HG03460 (cell line): Measurements from ENCODE around the gene TK2.
A peak's percentile ranks its signal among the peaks of the same experiment; 100 is the strongest.

ENCODE experiments used
- ATAC-seq: cut with Tn5 transposase; IDR thresholded peaks from one replicate; pipeline ENCODE4 v1.9.1; 2021; ENCODE audit not compliant: unreplicated experiment

Gene TK2

GRCh38 chr16:66485376-66485775 lies 64.5 kb downstream of the TK2 start:
- ATAC-seq = no peak

DNA sequence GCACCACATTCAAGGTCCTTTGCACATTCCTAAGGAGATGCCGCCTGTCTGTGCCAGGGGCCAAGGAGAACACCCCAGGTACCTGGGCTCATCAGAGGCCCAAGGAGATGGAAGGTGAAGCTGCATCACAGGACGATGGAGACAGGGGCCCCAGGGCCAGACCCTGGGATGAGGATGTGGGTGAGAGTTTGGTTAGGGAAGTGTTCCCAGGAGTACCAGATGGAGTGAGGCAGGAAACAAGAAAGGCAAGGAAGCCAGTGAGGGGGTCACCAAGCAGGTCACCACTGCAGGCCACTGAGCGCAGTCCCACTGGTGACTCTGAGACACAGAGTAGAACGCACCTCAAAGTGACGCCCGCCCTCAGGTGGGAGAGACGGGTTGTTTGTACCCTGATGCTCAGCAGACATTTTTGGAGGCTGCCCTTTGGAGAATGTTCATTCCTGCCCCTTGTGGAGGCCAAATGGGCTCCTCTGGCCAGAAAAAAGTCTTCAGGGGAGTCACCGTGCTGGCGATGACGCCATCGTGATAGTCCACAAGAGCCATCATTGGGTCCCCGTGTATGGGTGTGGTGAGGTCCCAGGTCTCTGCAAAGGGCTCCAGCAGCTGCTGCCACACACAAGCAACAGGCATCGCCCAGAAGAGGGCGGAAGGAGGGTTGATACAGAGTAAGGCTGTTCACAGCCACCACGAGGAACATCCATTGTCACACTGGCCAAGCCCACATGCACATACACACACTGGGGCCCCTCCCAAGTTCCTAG lies 65.3 kb downstream of the TK2 start:
- no peak for ATAC-seq

GRCh38 chr16:66483689-66484452 lies 66.1 kb downstream of the TK2 start:
- ATAC-seq = no peak

DNA sequence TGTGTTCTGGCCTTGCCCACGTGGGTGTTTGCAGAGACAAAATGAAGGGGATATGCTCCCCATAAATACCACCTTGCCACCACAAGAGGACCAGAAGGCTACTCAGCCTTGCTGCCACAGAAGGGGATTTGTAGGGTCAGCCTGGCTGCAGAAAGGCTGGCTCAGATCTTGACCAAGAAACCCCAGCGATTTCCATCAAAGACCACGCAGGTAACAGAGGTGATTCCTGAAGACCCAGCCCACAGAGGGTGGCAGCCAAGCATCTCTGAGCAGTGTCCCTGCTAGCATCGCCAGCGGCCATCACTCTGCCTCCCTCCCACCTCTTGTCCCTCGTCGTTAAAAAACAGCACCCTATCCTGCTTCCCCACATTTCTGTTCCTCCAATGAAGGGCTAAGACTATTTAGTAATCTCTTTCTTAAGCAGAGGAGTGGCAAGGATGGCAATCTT lies 68.0 kb downstream of the TK2 start:
- ATAC-seq = no peak

- ATAC-seq = no peak
Observed at GRCh38 chr16:66481081-66481942, 68.6 kb downstream of the TK2 start.

GRCh38 chr16:66480265-66481080 lies 69.4 kb downstream of the TK2 start:
- ATAC-seq = no peak

- ATAC-seq = no peak
Observed at GRCh38 chr16:66479661-66480264, 70.2 kb downstream of the TK2 start.

DNA sequence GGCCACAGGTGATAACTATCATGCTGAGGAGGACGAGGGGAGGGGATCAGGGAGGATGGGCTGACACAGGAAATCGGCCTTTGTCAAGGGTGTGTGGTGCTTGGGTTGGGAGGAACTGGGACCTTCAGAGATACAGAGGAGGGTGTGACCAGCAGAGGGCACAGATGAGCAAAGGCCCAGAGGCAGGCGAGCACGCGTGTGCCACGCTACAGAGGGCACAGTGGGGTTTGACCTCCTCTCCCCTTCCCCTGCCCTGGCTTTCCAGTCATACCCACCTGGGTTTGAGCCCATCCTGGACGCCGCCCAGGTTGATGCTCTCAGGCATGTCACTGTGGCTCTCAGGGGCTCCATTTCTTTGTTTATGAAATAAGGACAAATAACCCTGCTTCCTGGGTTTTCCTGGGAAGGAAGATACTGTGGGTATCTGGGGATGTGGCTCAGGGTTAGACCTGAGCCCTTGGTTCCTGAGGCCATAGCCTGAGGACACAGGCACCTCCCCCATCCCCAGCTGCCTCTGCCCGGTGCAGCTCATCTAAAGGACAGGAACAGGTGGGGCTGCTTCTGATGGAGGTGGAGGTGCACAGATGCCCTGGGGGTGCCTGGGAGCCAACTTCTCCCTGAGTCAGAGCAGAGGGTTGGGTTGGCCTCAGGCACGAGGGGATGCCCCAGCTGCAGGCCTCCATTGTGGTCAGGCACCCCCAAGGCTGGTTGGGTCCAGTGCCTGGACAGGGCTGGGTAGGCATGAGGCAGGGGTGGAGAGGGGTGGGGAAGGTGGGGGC lies 71.0 kb downstream of the TK2 start:
- ATAC-seq = no peak

GRCh38 chr16:66477028-66477515 lies 72.8 kb downstream of the TK2 start:
- ATAC-seq = no peak

GRCh38 chr16:66476328-66477027 lies 73.4 kb downstream of the TK2 start:
- ATAC-seq = no peak

DNA sequence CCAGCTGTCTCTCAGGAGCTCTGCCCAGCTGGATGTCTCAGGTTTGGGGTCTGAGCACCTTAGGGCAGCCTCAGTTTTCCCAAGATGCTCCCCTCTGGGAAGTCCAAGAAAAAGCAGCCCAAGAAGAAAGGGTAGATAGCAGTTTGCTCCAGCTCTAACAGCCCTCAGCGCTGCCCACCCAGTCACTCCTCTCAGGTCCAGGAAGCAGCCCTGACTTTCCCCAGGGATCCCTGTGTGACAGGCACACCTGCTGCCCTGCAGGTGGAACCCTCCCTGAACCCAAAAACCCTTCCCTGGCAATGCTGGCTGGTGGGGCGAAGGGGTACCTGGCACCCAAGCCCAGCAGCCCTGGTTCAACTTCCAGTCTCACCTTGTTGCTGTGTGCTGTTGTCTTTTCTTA lies 74.7 kb downstream of the TK2 start:
- ATAC-seq = no peak

DNA sequence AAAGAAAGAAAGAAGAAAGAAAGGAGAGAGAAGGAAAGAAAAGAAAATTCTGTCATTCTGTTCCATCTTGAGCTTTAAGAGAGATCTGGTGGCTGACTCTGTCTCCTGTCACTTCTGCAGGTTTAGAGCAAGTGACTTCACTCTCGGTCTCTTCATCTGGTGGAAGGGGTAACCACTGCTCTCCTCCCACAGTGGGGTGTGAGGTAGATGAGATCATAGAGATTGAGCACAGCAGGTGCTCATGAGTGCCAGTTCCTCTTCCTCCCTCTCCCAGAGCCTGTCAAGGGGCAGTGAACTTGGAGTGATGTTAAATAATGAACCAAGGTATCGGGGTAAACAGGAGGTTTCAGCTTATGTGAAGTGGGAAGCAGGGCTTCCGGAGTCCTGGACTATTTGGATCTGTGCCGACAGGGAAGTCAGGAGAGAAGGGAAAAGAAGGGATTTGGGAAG lies 75.1 kb downstream of the TK2 start:
- peak; percentile 86 for ATAC-seq

GRCh38 chr16:66473654-66474519 lies 76.0 kb downstream of the TK2 start:
- ATAC-seq = no peak

DNA sequence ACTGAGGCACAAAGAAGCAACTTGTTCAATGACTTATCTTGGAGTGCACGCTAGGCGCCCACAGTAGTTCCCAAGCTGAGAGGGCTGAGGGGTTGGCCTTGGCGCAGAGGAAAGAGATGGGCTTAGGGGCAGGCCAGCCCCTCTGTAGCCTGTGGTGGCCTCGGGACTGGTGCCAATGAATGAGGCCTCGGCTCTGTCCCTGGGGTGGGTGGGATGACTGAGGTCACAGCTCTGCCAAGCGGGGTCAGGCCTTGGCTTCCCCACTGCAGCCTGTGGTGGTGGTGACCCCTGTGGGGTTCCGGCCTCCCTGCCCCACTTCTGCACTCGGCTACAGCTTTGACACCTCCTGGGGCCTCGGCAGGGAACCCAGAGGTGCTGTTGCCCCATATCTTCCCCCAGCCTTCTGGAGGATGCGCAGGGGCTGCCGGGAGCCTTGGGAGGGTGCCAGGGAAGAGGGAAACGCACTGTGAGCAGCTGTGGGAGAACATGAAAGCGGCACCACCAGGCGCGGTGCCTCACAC lies 76.8 kb downstream of the TK2 start:
- no peak for ATAC-seq

GRCh38 chr16:66471716-66472393 lies 78.1 kb downstream of the TK2 start:
- ATAC-seq = no peak

GRCh38 chr16:66471264-66471663 lies 78.7 kb downstream of the TK2 start:
- no peak for ATAC-seq

- ATAC-seq = no peak
Observed at GRCh38 chr16:66470556-66470955, 79.4 kb downstream of the TK2 start.
